ENCODE results near the gene FBXO36.
"Not testable (repeated sequence)": the region's sequence is repeated elsewhere in the genome, so short reads cannot be mapped to it uniquely, and the experiment has no call there.

Gene FBXO36

GRCh38 chr2:229914171-229914570 lies 8.1 kb upstream of the FBXO36 start:
- DNase-seq = no peak

- DNase-seq = no peak
These were observed 4.5 kb upstream of the FBXO36 start for GRCh38 chr2:229917793-229918192.

GRCh38 chr2:229920011-229920641 lies 2.2 kb upstream of the FBXO36 start:
- peak; percentile 30 for DNase-seq

- peak; percentile 79 for DNase-seq
These were observed 1.0 kb upstream of the FBXO36 start for GRCh38 chr2:229921101-229921891.

GRCh38 chr2:229921892-229922448 lies 333 bp upstream of the FBXO36 start, which contains the start of gene TRIP12:
TRIP12 (minus strand) TSS chr2:229922009; CDS start chr2:229880079, 41,930 bp downstream.
- peak; percentile 87 for DNase-seq

GRCh38 chr2:229924541-229924940 lies 2.2 kb downstream of the FBXO36 start:
- DNase-seq = not testable (repeated sequence)

- no peak for DNase-seq
These were observed 2.9 kb downstream of the FBXO36 start for GRCh38 chr2:229925201-229925600.

DNA sequence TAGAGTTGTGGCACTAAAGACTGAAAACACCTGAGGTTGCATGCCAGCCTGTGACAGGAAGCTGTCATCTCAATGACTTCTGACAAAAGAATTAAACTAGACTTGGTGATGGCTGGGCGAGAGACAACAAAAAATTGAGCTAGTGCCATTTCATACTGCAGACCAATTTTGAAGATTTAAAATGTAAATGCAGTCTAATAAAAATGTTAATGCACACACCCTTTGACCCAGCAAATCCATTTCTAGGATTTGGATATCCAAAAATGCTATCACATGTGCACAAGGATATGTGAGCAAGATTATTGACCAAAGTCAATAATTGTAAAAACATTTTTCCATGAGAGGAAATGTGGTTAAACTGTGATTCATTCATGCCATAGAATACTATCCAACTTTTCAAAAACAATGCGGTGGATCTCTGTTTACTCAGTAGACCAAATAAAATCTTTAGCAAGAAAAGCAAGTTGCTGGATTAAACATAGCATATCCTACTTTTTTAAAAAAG lies 5.6 kb downstream of the FBXO36 start:
- DNase-seq = no peak

DNA sequence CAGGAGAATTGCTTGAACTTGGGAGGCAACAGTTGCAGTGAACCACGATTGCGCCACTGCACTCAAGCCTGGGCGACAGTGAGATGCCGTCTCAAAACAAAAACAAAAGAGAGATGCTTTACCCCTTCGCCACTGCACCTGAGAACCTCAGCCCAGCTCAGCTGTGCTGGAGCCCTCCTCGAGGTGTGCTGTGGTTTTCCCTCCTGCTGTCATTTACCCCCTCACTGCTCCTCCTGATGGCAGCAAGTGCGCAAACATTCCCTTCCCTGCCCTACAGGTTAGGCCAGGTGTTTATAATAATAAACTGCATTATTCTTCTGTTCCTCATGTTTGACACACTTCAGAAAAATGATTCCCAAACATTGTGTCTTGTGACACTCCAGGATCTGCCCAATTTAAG lies 8.4 kb downstream of the FBXO36 start:
- DNase-seq = no peak

DNA sequence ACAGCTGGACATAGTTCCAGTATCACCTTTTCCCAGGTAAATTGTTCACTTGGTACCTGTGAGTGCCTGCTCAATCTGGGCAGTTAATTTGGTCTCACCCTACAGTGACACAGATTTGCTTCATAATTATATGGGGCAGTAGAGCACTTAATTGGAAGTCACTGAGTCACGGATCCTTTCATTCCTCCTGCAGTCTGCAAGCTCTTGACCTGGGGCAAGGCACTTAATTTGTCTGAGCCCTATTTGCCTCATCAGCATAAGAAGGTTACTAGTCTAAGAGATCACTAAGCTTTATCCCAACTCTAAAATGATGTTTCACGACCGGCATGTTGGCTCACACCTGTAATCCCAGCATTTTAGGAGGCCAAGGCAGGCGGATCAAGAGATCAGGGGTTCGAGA lies 8.9 kb downstream of the FBXO36 start:
- DNase-seq = no peak

- DNase-seq = no peak
These were observed 15.2 kb downstream of the FBXO36 start for GRCh38 chr2:229937537-229937936.

DNA sequence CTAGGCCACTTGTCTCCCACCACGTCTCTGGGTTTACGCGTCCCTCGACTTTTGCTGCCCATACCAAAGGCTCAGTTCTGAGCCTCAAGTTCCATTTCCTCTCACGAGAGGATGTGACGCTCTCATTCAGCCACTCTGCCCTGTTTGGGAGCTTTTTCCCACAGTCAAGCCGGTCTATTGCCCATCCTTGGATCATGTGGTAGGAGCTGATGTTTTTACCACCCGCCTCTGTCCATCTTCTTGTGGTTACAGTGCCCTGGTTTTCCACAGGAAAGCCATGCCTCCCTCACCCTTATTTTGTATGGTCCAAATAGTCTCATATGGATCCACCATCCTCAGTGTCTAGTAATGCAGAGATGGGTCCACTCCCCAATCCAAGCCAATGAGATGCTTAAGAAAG lies 20.4 kb downstream of the FBXO36 start:
- DNase-seq = no peak

DNA sequence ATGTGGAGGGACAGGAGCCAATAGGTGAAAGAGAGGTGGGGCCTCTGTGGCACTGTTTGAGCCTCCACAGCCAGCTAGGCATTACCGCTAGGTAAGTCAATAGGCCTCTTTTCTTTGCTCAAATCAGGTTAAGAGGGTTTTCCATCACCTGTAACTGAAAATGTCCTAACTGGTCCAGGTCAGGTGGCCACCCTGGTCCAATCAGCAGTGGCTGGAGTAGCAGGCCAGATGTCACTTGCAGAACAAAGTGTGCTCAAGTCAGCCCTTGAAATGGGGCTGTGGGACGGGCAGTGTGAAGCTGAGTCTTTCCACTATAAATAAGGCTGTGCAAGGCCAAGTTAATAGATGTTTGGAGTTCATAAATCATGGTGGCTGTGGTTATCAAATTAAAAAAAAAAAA lies 20.9 kb downstream of the FBXO36 start:
- no peak for DNase-seq

GRCh38 chr2:229943770-229944449 lies 21.6 kb downstream of the FBXO36 start:
- no peak for DNase-seq

DNA sequence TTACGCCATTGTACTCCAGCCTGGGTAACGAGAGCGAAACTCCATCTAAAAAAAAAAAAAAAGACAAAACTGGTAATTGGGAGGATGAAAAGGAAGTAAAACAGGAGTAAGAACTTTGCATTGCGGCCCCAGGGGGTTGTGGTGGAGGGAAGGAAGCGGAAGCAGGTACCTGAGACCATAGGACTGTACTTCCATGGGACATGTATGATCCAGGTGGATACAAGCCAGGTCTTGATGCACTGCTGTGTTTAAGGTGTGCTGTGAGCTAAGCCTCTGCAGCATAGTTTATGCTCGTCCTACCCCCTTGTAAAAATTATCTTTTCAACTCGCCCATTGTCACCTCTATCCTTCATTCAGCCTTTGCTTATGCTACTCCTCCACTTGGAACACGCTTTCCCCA lies 23.7 kb downstream of the FBXO36 start:
- no peak for DNase-seq

DNA sequence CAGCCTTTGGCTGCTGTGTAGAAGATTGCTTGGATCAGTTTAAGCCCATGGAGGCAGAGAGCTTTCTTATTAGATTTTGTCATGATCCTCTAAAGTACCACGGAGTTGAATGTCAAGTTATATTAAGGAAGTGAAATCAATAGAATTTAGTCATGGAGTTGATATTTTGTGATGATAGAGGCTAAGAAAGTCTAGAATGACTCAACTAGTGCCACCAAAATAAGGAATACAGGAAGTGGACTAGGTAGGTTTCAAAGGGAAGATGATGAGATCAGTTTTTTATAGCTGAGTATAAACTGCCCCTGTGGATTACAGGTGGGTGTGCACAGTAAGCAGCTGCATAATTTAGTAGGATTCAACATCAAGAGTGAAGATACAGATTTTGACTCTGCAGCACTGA lies 25.2 kb downstream of the FBXO36 start:
- DNase-seq = no peak

GRCh38 chr2:229952256-229952835 lies 30.0 kb downstream of the FBXO36 start:
- DNase-seq = no peak

DNA sequence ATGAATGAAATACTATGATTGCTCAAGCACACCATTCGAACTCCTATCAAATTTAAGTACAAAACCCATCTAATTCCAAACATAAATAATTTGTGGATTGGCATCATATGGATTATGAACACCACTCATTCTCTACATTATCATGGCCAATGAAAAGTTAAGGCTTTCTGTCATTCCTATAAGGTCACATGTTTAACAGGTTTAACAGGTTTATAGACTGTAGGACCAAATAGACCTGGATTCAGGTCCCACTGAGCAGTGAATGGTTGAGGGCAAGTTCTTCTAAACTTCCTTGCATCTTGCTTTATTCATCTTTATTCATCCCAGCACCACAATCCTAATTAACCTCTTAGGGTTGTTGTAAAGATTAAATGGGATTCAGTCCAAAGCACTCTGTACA lies 33.4 kb downstream of the FBXO36 start:
- DNase-seq = no peak

GRCh38 chr2:229956491-229956890 lies 34.2 kb downstream of the FBXO36 start:
- no peak for DNase-seq

DNA sequence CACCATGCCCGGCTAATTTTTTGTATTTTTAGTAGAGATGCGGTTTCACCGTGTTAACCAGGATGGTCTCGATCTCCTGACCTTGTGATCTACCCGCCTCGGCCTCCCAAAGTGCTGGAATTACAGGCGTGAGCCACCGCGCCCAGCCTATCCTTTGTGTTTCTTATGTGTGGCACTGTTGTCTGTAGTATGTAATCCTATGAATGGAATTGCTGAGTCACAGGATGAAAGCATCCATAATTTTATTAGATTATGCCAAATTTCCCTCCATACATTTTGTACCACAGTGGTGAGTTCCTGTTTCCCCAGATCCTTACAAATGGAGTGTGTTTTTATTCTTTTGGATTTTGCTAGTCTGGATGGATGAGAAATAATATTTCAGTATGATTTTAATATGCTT lies 41.3 kb downstream of the FBXO36 start:
- not testable (repeated sequence) for DNase-seq

DNA sequence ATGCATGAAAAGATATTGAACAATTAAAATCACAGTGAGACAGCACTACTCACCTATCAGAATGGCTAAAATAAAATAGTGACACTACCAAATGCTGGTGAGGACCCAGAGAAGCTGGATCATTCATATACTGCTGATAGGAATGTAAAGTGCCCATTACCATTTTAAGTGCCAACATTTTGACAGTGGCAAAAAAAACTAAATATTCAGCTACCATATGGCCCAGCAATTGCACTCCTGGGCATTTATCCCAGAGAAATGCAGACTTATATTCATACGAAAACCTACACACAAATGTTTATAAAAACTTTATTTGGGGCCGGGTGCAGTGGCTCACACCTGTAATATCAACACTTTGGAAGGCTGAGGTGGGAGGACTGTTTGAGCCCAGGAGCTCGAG lies 47.6 kb downstream of the FBXO36 start:
- no peak for DNase-seq

DNA sequence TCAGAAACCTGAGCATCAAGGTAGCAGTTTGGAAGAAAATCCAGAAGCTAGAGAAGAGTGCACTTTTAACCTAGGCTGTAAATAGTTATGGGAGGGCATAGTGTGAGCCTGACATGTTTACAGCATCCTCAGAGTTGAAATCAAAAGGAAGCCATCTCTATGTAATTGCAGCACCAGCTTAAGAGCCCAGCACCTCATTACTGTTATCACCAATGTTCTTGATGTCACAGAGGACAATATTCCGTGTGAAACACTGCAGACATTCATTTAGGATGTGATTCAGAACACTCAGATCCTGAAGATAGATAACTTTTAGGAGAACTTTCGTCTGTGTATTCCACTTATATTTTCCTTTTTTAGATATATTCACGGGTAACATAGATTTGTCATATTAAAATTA lies 48.1 kb downstream of the FBXO36 start:
- no peak for DNase-seq

GRCh38 chr2:229971298-229971790 lies 49.0 kb downstream of the FBXO36 start:
- DNase-seq = no peak
